Left ventricle myocardium inferior (tissue), 1 donor: Measurements from ENCODE around the gene KATNBL1. TPM values are rescaled to one million over a fixed set of nuclear protein-coding genes. Genes with fewer than 3 reads are reported as not detected.
"Not testable (repeated sequence)": the region's sequence is repeated elsewhere in the genome, so short reads cannot be mapped to it uniquely, and the experiment has no call there.

ENCODE experiments used
- DNase-seq: peaks from one replicate; pipeline ENCODE4 v3.0.0-alpha.2; 2020
- H3K27ac ChIP-seq: fragments of 200-600 bp; replicated peaks from 2 replicates; pipeline ENCODE4 v1.8.0; 2021
- H3K27me3 ChIP-seq: fragments of 200-600 bp; 2 replicates; pipeline ENCODE4 v1.8.0; 2021; ENCODE audit warnings: low read depth
- H3K36me3 ChIP-seq: fragments of 200-600 bp; 2 replicates; pipeline ENCODE4 v1.8.0; 2021
- H3K4me1 ChIP-seq: fragments of 200-600 bp; 2 replicates; pipeline ENCODE4 v1.8.0; 2021
- H3K4me3 ChIP-seq: fragments of 200-600 bp; 2 replicates; pipeline ENCODE4 v1.8.0; 2021; ENCODE audit warnings: mild to moderate bottlenecking, moderate library complexity
- H3K9me3 ChIP-seq: fragments of 200-600 bp; replicated peaks from 2 replicates; pipeline ENCODE4 v1.8.0; 2021
- CTCF ChIP-seq: fragments of 200-600 bp; IDR thresholded peaks from 2 replicates; pipeline ENCODE4 v1.8.0; 2021; ENCODE audit warnings: antibody characterized with exemption, mild to moderate bottlenecking, borderline replicate concordance
- intact Hi-C: fragments of 100-400 bp; cut with micrococcal nuclease; formaldehyde crosslinking; loops from one replicate; pipeline ENCODE4 v1.11.0; 2022
- total RNA-seq: library from RNA; stranded (reverse); fragmentation: NEBNext Ultra II Directional; extraction: Animal tissue kit (Norgen Biotek cat#: 25700); gene quantifications from one replicate; pipeline ENCODE4 v1.2.1, GENCODE V29; 2021
- donor health status: DM: no; HTN: yes; CAD: no; lungs with severe emphysema.

Gene KATNBL1
- total RNA-seq, 1 donor from 2014 or later = 14.9 TPM

GRCh38 chr15:34188711-34189110 lies 21.2 kb downstream of the KATNBL1 start:
- no peak for DNase-seq
- TF ChIP-seq CTCF = no peak
- no peak overlapping the region for H3K4me3 ChIP-seq
- peaks cover 8% of the 10 kb centered on the region for H3K4me1 ChIP-seq
- no peak overlapping the region for H3K27ac ChIP-seq
- intact Hi-C loops = no loop called here
- no peaks in the 10 kb centered on the region for H3K9me3 ChIP-seq
- H3K27me3 ChIP-seq = no peaks in the 10 kb centered on the region
- H3K36me3 ChIP-seq = no peaks in the 10 kb centered on the region

- Histone ChIP-seq H3K4me1 (peaks cover 8% of the 10 kb centered on the region), H3K9me3 (no peaks in the 10 kb centered on the region), H3K27ac (no peak overlapping the region), H3K4me3 (no peak overlapping the region), H3K36me3 (no peaks in the 10 kb centered on the region), H3K27me3 (no peaks in the 10 kb centered on the region)
- DNase-seq = no peak
- no peak for TF ChIP-seq CTCF
- intact Hi-C loops = no loop called here
Observed at GRCh38 chr15:34185666-34186065, 24.2 kb downstream of the KATNBL1 start.

- no peak for DNase-seq
- intact Hi-C loops = no loop called here
- H3K27me3 ChIP-seq = no peaks in the 10 kb centered on the region
Observed at GRCh38 chr15:34182942-34183341, 27.0 kb downstream of the KATNBL1 start.

GRCh38 chr15:34179234-34179633 lies 30.7 kb downstream of the KATNBL1 start:
- Histone ChIP-seq H3K36me3 (no peaks in the 10 kb centered on the region), H3K4me3 (no peak overlapping the region), H3K9me3 (peaks cover 11% of the 10 kb centered on the region), H3K27me3 (no peaks in the 10 kb centered on the region), H3K4me1 (no peaks in the 10 kb centered on the region), H3K27ac (no peak overlapping the region)
- no peak for DNase-seq
- TF ChIP-seq CTCF = no peak
- intact Hi-C loops = no loop called here

More at GRCh38 chr15:34182942-34183341, 27.0 kb downstream of the KATNBL1 start:
- no peak overlapping the region for H3K27ac ChIP-seq
- H3K4me1 ChIP-seq = peaks cover 8% of the 10 kb centered on the region
- no peaks in the 10 kb centered on the region for H3K36me3 ChIP-seq
- H3K9me3 ChIP-seq = no peaks in the 10 kb centered on the region
- TF ChIP-seq CTCF = no peak
- no peak overlapping the region for H3K4me3 ChIP-seq

- intact Hi-C loops, H3K27me3 ChIP-seq, H3K27ac ChIP-seq, H3K4me3 ChIP-seq, DNase-seq, H3K4me1 ChIP-seq: not testable (repeated sequence)
- Histone ChIP-seq H3K36me3 (peaks cover 23% of the 10 kb centered on the region), H3K9me3 (peaks cover 12% of the 10 kb centered on the region)
Observed at GRCh38 chr15:34165987-34166573, 43.8 kb downstream of the KATNBL1 start.

GRCh38 chr15:34161329-34161963 lies 48.5 kb downstream of the KATNBL1 start:
- peaks cover 16% of the 10 kb centered on the region for H3K9me3 ChIP-seq
- no peak overlapping the region for H3K4me3 ChIP-seq
- no peaks in the 10 kb centered on the region for H3K4me1 ChIP-seq
- no peak for TF ChIP-seq CTCF
- DNase-seq = no peak
- H3K27ac ChIP-seq = no peak overlapping the region
- intact Hi-C loops = no loop called here
- no peaks in the 10 kb centered on the region for H3K27me3 ChIP-seq
- peaks cover 42% of the 10 kb centered on the region for H3K36me3 ChIP-seq
